ENCODE data around the gene ZSCAN9. TPM values are rescaled to one million over a fixed set of nuclear protein-coding genes. Genes with fewer than 3 reads are reported as not detected.

ZSCAN9 gene
- total and polyA plus RNA-seq, 3 experiments from 2014 or later, result 4.7 to 6.8 (median 5.0) TPM

- Mint-ChIP-seq H3K36me3 (peaks cover 10 to 21% (median 15%) of the 10 kb centered on the region in 3 donors), H3K27ac (peak overlapping the region in 1 of 8 donors; percentile 74), H3K4me3 (no peak overlapping the region), H3K27me3 (no peaks in the 10 kb centered on the region), H3K4me1 (no peaks in the 10 kb centered on the region), H3K9me3 (no peaks in the 10 kb centered on the region)
- no peak overlapping the region for H3K27ac ChIP-seq (ENCODE audit: low read depth, low read length)
- H3K27me3 ChIP-seq (ENCODE audit: insufficient read depth, low read length, poor library complexity, severe bottlenecking), result no peaks in the 10 kb centered on the region
- H3K36me3 ChIP-seq (ENCODE audit: insufficient read depth, low read length), result no peaks in the 10 kb centered on the region
- no peaks in the 10 kb centered on the region for H3K9me3 ChIP-seq (ENCODE audit: low read length)
- CTCF ChIA-PET, result no interaction called here
- H3K4me1 ChIP-seq (ENCODE audit: insufficient read depth, low read length), result no peaks in the 10 kb centered on the region
- no peak for DNase-seq
- H3K4me3 ChIP-seq (ENCODE audit: low read length), result no peak overlapping the region
- POLR2A ChIA-PET, result interaction anchor here (0.5 kb wide), 1 partner anchor 117 kb away, joined by 5 read pairs; no protein-coding TSS in a partner anchor
These were observed 10.9 kb downstream of the ZSCAN9 start for GRCh38 chr6:28235912-28236452.

- Histone ChIP-seq H3K9me3 (ENCODE audit: low read length) (no peaks in the 10 kb centered on the region), H3K27ac (ENCODE audit: low read depth, low read length) (no peak overlapping the region), H3K4me3 (ENCODE audit: low read length) (no peak overlapping the region), H3K36me3 (ENCODE audit: insufficient read depth, low read length) (peaks cover 7% of the 10 kb centered on the region), H3K27me3 (ENCODE audit: insufficient read depth, low read length, poor library complexity, severe bottlenecking) (no peaks in the 10 kb centered on the region), H3K4me1 (ENCODE audit: insufficient read depth, low read length) (no peaks in the 10 kb centered on the region)
- DNase-seq, result no peak
- Mint-ChIP-seq H3K36me3 (peaks cover 3 to 15% (median 7%) of the 10 kb centered on the region in 3 donors), H3K27me3 (no peaks in the 10 kb centered on the region), H3K4me3 (no peak overlapping the region), H3K9me3 (no peaks in the 10 kb centered on the region), H3K4me1 (no peaks in the 10 kb centered on the region), H3K27ac (no peak overlapping the region)
- ChIA-PET POLR2A (no interaction called here), CTCF (no interaction called here)
These were observed 14.6 kb downstream of the ZSCAN9 start for GRCh38 chr6:28239636-28240035.

GRCh38 chr6:28240471-28240870 lies 15.4 kb downstream of the ZSCAN9 start:
- Mint-ChIP-seq H3K4me1 (no peaks in the 10 kb centered on the region), H3K4me3 (no peak overlapping the region), H3K36me3 (peaks cover 3 to 23% (median 10%) of the 10 kb centered on the region in 3 donors), H3K27me3 (no peaks in the 10 kb centered on the region), H3K9me3 (no peaks in the 10 kb centered on the region), H3K27ac (no peak overlapping the region)
- ChIA-PET POLR2A (no interaction called here), CTCF (no interaction called here)
- peaks cover 16% of the 10 kb centered on the region for H3K36me3 ChIP-seq (ENCODE audit: insufficient read depth, low read length)
- H3K9me3 ChIP-seq (ENCODE audit: low read length), result no peaks in the 10 kb centered on the region
- H3K4me3 ChIP-seq (ENCODE audit: low read length), result no peak overlapping the region
- no peak overlapping the region for H3K27ac ChIP-seq (ENCODE audit: low read depth, low read length)
- no peaks in the 10 kb centered on the region for H3K4me1 ChIP-seq (ENCODE audit: insufficient read depth, low read length)
- no peaks in the 10 kb centered on the region for H3K27me3 ChIP-seq (ENCODE audit: insufficient read depth, low read length, poor library complexity, severe bottlenecking)
- no peak for DNase-seq

GRCh38 chr6:28243946-28244345 lies 18.9 kb downstream of the ZSCAN9 start:
- ChIA-PET CTCF (no interaction called here), POLR2A (interaction anchor here (0.8 kb wide), 1 partner anchor 20 kb away, joined by 3 read pairs; no protein-coding TSS in a partner anchor)
- H3K4me1 Mint-ChIP-seq, result peaks cover 4 to 15% (median 13%) of the 10 kb centered on the region in 3 donors
- H3K4me1 ChIP-seq (ENCODE audit: insufficient read depth, low read length), result no peaks in the 10 kb centered on the region
- peaks cover 9 to 55% (median 25%) of the 10 kb centered on the region in 3 donors for H3K36me3 Mint-ChIP-seq
- no peak overlapping the region for H3K27ac ChIP-seq (ENCODE audit: low read depth, low read length)
- no peaks in the 10 kb centered on the region for H3K27me3 ChIP-seq (ENCODE audit: insufficient read depth, low read length, poor library complexity, severe bottlenecking)
- no peak overlapping the region for H3K4me3 ChIP-seq (ENCODE audit: low read length)
- no peaks in the 10 kb centered on the region for H3K9me3 ChIP-seq (ENCODE audit: low read length)
- H3K4me3 Mint-ChIP-seq, result no peak overlapping the region
- H3K27me3 Mint-ChIP-seq, result no peaks in the 10 kb centered on the region
- peaks cover 41% of the 10 kb centered on the region for H3K36me3 ChIP-seq (ENCODE audit: insufficient read depth, low read length)
- H3K27ac Mint-ChIP-seq, result peak overlapping the region in 1 of 8 donors; percentile 55
- H3K9me3 Mint-ChIP-seq, result no peaks in the 10 kb centered on the region
- DNase-seq, result no peak

GRCh38 chr6:28245206-28245941 lies 20.3 kb downstream of the ZSCAN9 start:
- ChIA-PET CTCF (no interaction called here), POLR2A (no interaction called here)
- Histone ChIP-seq H3K4me3 (ENCODE audit: low read length) (no peak overlapping the region), H3K36me3 (ENCODE audit: insufficient read depth, low read length) (peaks cover 41% of the 10 kb centered on the region), H3K27ac (ENCODE audit: low read depth, low read length) (no peak overlapping the region), H3K4me1 (ENCODE audit: insufficient read depth, low read length) (peaks cover 9% of the 10 kb centered on the region), H3K9me3 (ENCODE audit: low read length) (no peaks in the 10 kb centered on the region), H3K27me3 (ENCODE audit: insufficient read depth, low read length, poor library complexity, severe bottlenecking) (no peaks in the 10 kb centered on the region)
- no peak overlapping the region for H3K4me3 Mint-ChIP-seq
- H3K36me3 Mint-ChIP-seq, result peaks cover 9 to 60% (median 25%) of the 10 kb centered on the region in 3 donors
- H3K27ac Mint-ChIP-seq, result no peak overlapping the region
- no peak for DNase-seq
- peaks cover 8 to 27% (median 26%) of the 10 kb centered on the region in 3 donors for H3K4me1 Mint-ChIP-seq
- H3K9me3 Mint-ChIP-seq, result no peaks in the 10 kb centered on the region
- H3K27me3 Mint-ChIP-seq, result no peaks in the 10 kb centered on the region

- Mint-ChIP-seq H3K4me1 (peaks cover 31 to 53% (median 48%) of the 10 kb centered on the region in 3 donors), H3K27me3 (no peaks in the 10 kb centered on the region), H3K36me3 (peaks cover 9 to 60% (median 25%) of the 10 kb centered on the region in 3 donors), H3K4me3 (peak overlapping the region in 1 of 7 donors; percentile 58), H3K9me3 (no peaks in the 10 kb centered on the region), H3K27ac (no peak overlapping the region)
- Histone ChIP-seq H3K36me3 (ENCODE audit: insufficient read depth, low read length) (peaks cover 40% of the 10 kb centered on the region), H3K9me3 (ENCODE audit: low read length) (no peaks in the 10 kb centered on the region), H3K27ac (ENCODE audit: low read depth, low read length) (no peak overlapping the region), H3K27me3 (ENCODE audit: insufficient read depth, low read length, poor library complexity, severe bottlenecking) (no peaks in the 10 kb centered on the region), H3K4me3 (ENCODE audit: low read length) (no peak overlapping the region), H3K4me1 (ENCODE audit: insufficient read depth, low read length) (peaks cover 25% of the 10 kb centered on the region)
- ChIA-PET POLR2A (interaction anchor here (0.6 kb wide), 1 partner anchor 107 kb away, joined by 3 read pairs; the partner anchor contains the start of gene ZKSCAN8), CTCF (interaction anchor here (1.0 kb wide), 1 partner anchor 18 kb away, joined by 3 read pairs; the partner anchor contains the start of gene ZSCAN26)
- DNase-seq, result no peak
These were observed 23.8 kb downstream of the ZSCAN9 start for GRCh38 chr6:28248916-28249315.

- H3K4me3 ChIP-seq (ENCODE audit: low read length), result no peak overlapping the region
- peaks cover 23% of the 10 kb centered on the region for H3K36me3 ChIP-seq (ENCODE audit: insufficient read depth, low read length)
- no peak overlapping the region for H3K27ac ChIP-seq (ENCODE audit: low read depth, low read length)
- CTCF ChIA-PET, result interaction anchor here (1.0 kb wide), 1 partner anchor 105 kb away, joined by 5 read pairs; no protein-coding TSS in a partner anchor
- no peak for DNase-seq
- POLR2A ChIA-PET, result no interaction called here
- H3K4me1 ChIP-seq (ENCODE audit: insufficient read depth, low read length), result peaks cover 25% of the 10 kb centered on the region
- no peaks in the 10 kb centered on the region for H3K27me3 ChIP-seq (ENCODE audit: insufficient read depth, low read length, poor library complexity, severe bottlenecking)
- Mint-ChIP-seq H3K4me1 (peaks cover 31 to 53% (median 48%) of the 10 kb centered on the region in 3 donors), H3K27me3 (peaks cover 0 to under 1% of the 10 kb centered on the region in 2 donors), H3K36me3 (peaks cover 8 to 42% (median 14%) of the 10 kb centered on the region in 3 donors), H3K9me3 (no peaks in the 10 kb centered on the region), H3K27ac (peak overlapping the region in 5 of 8 donors; percentile 14 to 83 (median 63)), H3K4me3 (peak overlapping the region; percentile 65 to 100 (median 74))
- no peaks in the 10 kb centered on the region for H3K9me3 ChIP-seq (ENCODE audit: low read length)
These were observed 25.7 kb downstream of the ZSCAN9 start for GRCh38 chr6:28250747-28251146.

GRCh38 chr6:28251661-28252008 lies 26.6 kb downstream of the ZSCAN9 start:
- Mint-ChIP-seq H3K4me3 (peak overlapping the region; percentile 96 to 100 (median 98)), H3K36me3 (peaks cover 4 to 33% (median 10%) of the 10 kb centered on the region in 3 donors), H3K27ac (peak overlapping the region; percentile 72 to 98 (median 94)), H3K9me3 (peaks cover 0 to 2% (median 0%) of the 10 kb centered on the region in 5 donors), H3K4me1 (peaks cover 31 to 53% (median 48%) of the 10 kb centered on the region in 3 donors), H3K27me3 (peaks cover 0 to 4% of the 10 kb centered on the region in 2 donors)
- Histone ChIP-seq H3K9me3 (ENCODE audit: low read length) (no peaks in the 10 kb centered on the region), H3K27me3 (ENCODE audit: insufficient read depth, low read length, poor library complexity, severe bottlenecking) (no peaks in the 10 kb centered on the region), H3K4me1 (ENCODE audit: insufficient read depth, low read length) (peaks cover 25% of the 10 kb centered on the region), H3K4me3 (ENCODE audit: low read length) (peak overlapping the region; percentile 100), H3K27ac (ENCODE audit: low read depth, low read length) (peak overlapping the region; percentile 65), H3K36me3 (ENCODE audit: insufficient read depth, low read length) (peaks cover 14% of the 10 kb centered on the region)
- CTCF ChIA-PET, result interaction anchor here (1.0 to 2.3 kb wide), 6 partner anchors 15 to 148 kb away, joined by 3 to 11 read pairs (median 4); partner anchors contain the start of genes ZKSCAN3, ZSCAN12 and ZSCAN26
- peak in 3 of 5 donors; percentile 10 to 52 (median 25) for DNase-seq
- POLR2A ChIA-PET, result interaction anchor here (1.0 to 1.5 kb wide), 5 partner anchors 15 to 126 kb away, joined by 3 to 18 read pairs (median 6); partner anchors contain the start of genes ZKSCAN8, ZSCAN26 and ZSCAN31
